ENCODE results near the gene ZBP1.

ZBP1 gene

DNA sequence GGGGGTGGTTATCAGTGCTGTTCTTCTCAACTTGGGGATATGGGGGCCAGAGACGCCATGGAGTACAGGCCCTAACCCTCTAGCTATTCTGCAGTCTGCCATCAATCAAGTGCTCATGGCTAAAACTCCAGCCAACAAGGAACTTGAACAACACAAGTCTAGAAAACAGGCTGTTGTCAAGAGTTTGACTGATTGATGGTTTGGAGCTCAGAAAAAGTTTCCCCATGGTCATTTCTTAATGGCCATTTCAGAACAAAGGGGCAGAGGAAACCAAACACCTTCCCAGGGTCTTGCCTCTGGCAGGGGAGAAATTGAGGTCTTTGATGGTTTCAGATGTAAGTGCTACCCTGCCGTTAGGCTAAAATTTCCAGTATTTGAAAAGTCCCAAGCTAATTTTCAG, 44.2 kb downstream of the ZBP1 start:
- TF ChIP-seq, protein P1, sequence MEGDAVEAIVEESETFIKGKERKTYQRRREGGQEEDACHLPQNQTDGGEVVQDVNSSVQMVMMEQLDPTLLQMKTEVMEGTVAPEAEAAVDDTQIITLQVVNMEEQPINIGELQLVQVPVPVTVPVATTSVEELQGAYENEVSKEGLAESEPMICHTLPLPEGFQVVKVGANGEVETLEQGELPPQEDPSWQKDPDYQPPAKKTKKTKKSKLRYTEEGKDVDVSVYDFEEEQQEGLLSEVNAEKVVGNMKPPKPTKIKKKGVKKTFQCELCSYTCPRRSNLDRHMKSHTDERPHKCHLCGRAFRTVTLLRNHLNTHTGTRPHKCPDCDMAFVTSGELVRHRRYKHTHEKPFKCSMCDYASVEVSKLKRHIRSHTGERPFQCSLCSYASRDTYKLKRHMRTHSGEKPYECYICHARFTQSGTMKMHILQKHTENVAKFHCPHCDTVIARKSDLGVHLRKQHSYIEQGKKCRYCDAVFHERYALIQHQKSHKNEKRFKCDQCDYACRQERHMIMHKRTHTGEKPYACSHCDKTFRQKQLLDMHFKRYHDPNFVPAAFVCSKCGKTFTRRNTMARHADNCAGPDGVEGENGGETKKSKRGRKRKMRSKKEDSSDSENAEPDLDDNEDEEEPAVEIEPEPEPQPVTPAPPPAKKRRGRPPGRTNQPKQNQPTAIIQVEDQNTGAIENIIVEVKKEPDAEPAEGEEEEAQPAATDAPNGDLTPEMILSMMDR (conservative IDR thresholded peaks at IDR 0.05; ENCODE audit: low read depth): no peak
- no peak overlapping the region for H3K27ac ChIP-seq
- DNase-seq (ENCODE audit: low spot score): no peak
- ChIA-PET POLR2A (ENCODE audit: low non-redundant PET) (no interaction called here), CTCF (interaction anchor here (0.6 to 1.2 kb wide), 3 partner anchors 10 to 35 kb away, joined by 3 to 4 read pairs (median 3); no protein-coding TSS in a partner anchor)

DNA sequence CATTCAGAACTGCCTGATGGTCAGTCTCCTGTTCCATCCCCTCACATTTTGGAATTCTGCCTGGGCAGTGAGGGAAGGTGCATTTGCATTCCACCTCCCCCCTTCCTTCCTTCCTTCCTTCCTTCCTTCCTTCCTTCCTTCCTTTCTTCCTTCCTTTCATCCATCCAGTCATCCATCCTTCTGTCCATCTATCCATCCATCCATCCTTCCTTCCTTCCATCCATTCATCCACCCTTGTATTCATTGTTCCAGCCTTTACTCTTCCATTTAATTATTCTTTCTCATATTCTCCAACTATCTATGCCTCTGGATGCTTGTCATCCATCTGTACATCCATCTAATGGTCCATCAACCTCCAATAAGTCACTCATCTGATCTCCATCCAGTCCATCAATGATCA, 45.3 kb downstream of the ZBP1 start:
- POLR2A ChIA-PET (ENCODE audit: low non-redundant PET): no interaction called here
- DNase-seq (ENCODE audit: low spot score): no peak
- TF ChIP-seq, protein P1 (conservative IDR thresholded peaks at IDR 0.05; ENCODE audit: low read depth): no peak
- no peak overlapping the region for H3K27ac ChIP-seq
- CTCF ChIA-PET: interaction anchor here (0.8 to 0.9 kb wide), 2 partner anchors 10 to 21 kb away, joined by 3 read pairs; no protein-coding TSS in a partner anchor

DNA sequence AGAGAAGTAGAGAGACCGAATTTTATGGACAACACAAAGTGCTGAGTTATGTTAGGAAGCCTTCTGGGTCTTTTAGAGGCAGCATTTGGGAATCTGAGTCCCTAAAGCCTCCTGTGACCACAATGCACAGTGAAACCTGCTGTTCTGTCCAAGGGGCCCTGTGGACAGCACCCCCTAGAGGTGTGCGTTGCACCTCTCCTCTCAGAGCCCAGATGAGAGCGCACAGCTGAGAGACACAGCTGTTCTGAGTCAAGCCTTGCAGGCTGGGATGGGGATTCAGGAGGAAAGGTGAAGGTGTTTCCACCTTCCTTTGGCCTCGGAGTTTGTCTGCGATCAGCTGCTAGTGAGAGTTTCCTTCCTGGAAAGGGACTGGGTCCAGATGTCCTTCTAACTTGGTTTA, 46.3 kb downstream of the ZBP1 start:
- POLR2A ChIA-PET (ENCODE audit: low non-redundant PET): no interaction called here
- TF ChIP-seq, protein P1 (conservative IDR thresholded peaks at IDR 0.05; ENCODE audit: low read depth): no peak
- CTCF ChIA-PET: no interaction called here
- no peak for DNase-seq (ENCODE audit: low spot score)
- H3K27ac ChIP-seq: no peak overlapping the region

DNA sequence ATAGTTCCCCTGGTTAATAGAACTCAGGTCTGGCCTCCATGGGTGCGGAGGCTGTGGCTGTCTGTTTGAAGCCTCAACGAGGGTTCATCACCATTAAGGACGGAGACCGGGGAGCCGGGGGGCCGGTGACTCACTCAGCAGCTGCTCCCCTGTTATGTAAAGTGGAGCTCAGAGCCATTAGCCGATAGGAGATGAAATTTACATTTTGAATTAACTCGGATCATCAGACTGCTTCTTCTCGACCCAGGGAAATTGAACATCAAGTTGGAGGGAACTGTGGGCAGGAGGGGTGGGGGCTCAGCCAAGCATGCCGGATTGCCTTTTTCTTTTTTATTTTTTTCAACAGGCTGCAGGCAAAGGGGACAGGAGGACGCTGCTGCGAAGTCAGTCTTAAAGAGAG, 47.0 kb downstream of the ZBP1 start:
- no peak for DNase-seq (ENCODE audit: low spot score)
- CTCF ChIA-PET: interaction anchor here (1.2 kb wide), 1 partner anchor 75 kb away, joined by 3 read pairs; no protein-coding TSS in a partner anchor
- POLR2A ChIA-PET (ENCODE audit: low non-redundant PET): no interaction called here
- H3K27ac ChIP-seq: no peak overlapping the region
- TF ChIP-seq, protein P1 (conservative IDR thresholded peaks at IDR 0.05; ENCODE audit: low read depth): no peak

DNA sequence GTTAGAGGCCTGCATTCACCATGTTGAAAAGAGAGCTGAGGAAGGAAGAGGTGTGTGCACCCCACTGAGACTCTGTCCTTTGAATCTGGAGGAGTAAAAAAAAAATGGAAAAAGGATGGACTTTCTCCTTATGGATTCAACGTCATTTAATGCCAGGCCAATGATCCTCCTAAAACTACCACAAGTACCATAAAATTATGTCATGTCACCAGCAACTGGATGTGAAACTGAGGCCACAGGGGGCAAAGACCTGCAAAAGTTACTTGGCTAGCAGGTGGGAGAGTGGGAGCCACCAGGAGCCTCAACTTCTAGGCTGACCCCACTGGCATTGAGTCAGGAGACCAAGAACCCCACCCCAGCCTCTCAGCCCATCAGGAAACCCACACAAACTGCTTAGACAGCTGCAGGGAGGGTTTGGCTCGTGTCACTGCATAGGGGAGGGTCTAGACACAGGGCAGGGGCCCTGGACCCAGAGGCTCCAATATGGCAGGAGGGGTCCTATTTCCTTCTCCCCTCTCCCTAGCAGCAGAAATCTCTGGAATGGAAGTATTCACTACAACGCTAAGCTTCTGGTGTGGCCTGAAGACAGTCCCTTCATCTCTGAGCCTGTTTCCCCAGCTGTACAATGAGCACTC, 48.3 kb downstream of the ZBP1 start:
- H3K27ac ChIP-seq: no peak overlapping the region
- no peak for DNase-seq (ENCODE audit: low spot score)
- ChIA-PET CTCF (interaction anchor here (0.5 to 1.2 kb wide), 4 partner anchors 29 to 876 kb away, joined by 3 to 6 read pairs (median 4); no protein-coding TSS in a partner anchor), POLR2A (ENCODE audit: low non-redundant PET) (interaction anchor here (0.6 kb wide), 1 partner anchor 649 kb away, joined by 7 read pairs; no protein-coding TSS in a partner anchor)
- TF ChIP-seq, protein P1 (conservative IDR thresholded peaks at IDR 0.05; ENCODE audit: low read depth): no peak

DNA sequence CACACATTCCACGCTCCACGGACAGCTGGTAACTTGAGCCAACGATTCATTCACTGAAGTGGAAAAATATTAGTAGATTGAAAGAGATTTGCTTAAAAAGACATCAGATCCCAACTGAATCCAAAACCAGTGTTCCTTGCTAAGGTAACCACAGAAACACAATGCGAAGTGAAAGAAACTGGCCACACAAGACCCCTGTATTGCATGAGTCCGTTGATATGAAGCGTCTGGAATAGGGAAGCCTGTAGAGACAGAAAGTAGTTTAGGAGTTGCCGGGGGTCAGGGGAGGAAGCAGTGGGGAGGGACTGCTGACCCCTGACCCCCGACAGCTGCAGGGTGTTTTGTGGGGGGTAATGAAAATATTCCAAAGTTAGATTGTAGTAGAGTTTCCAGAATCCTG, 49.3 kb downstream of the ZBP1 start:
- ChIA-PET CTCF (interaction anchor here (0.5 to 0.7 kb wide), 5 partner anchors 25 to 877 kb away, joined by 3 to 6 read pairs (median 4); no protein-coding TSS in a partner anchor), POLR2A (ENCODE audit: low non-redundant PET) (interaction anchor here (0.7 kb wide), 1 partner anchor 21 kb away, joined by 3 read pairs; no protein-coding TSS in a partner anchor)
- no peak for DNase-seq (ENCODE audit: low spot score)
- H3K27ac ChIP-seq: no peak overlapping the region
- TF ChIP-seq, protein P1 (conservative IDR thresholded peaks at IDR 0.05; ENCODE audit: low read depth): no peak
